ENCODE measurements around the gene ARMC9. TPM values are rescaled to one million over a fixed set of nuclear protein-coding genes. Genes with fewer than 3 reads are reported as not detected.
A peak's percentile ranks its signal among the peaks of the same experiment; 100 is the strongest.

Gene ARMC9
- total RNA-seq, 1 donor from 2014 or later, result 3.3 TPM

DNA sequence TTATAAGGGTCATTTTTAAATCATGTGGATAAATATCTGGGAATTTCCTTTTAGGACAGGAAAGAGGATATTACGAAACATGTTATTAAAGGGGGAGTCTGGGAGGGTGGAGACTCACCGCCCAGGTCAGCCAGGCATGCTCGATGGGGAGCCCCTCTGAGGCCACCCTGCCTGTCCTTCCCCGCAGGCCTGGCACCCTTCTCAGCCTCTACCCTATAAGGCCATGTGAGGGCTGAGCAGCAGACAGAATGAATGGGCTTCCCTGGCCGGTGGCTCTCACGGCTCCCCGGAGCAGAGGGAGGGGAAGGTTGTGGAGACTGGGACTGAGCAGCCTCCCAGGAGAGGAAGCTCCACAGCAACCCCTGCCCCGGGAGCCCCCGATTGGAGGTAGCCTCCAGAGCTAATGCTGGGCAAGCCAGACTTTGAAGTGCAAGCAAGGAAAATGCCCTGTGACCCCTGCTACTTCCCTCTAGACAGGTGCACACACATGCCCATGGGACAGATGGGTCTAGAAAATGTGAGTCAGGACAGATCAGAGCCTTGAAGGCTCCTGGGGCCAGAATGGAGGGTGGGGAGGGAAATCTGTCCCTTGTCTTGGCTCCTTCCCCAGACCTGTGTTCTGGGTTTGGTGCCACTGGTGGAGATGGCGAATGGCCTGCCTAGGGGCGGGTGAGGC lies 13.2 kb upstream of the ARMC9 start:
- TF ChIP-seq CTCF (IDR thresholded peaks at IDR 0.05), result no peak
- H3K36me3 ChIP-seq, result no peaks in the 10 kb centered on the region
- no peak for DNase-seq (ENCODE audit: low spot score in 2 of 2)
- peak overlapping the region; percentile 96 to 98 for H3K27ac ChIP-seq
- no peak overlapping the region for H3K4me3 ChIP-seq
- intact Hi-C loops (cut with DNase I), result loop anchor here (5.0 to 10.0 kb wide), 2 partner anchors 37 to 420 kb away; no protein-coding TSS in a partner anchor
- peaks cover 32 to 62% of the 10 kb centered on the region in 2 donors for H3K4me1 ChIP-seq
- no peaks in the 10 kb centered on the region for H3K9me3 ChIP-seq
- H3K27me3 ChIP-seq, result no peaks in the 10 kb centered on the region

GRCh38 chr2:231185886-231186285 lies 12.5 kb upstream of the ARMC9 start:
- peaks cover 32 to 64% of the 10 kb centered on the region in 2 donors for H3K4me1 ChIP-seq
- H3K36me3 ChIP-seq, result no peaks in the 10 kb centered on the region
- TF ChIP-seq CTCF (IDR thresholded peaks at IDR 0.05), result no peak
- peak overlapping the region; percentile 96 to 98 for H3K27ac ChIP-seq
- intact Hi-C loops (cut with DNase I), result loop anchor here (5.0 to 10.0 kb wide), 2 partner anchors 36 to 419 kb away; no protein-coding TSS in a partner anchor
- no peaks in the 10 kb centered on the region for H3K27me3 ChIP-seq
- no peaks in the 10 kb centered on the region for H3K9me3 ChIP-seq
- H3K4me3 ChIP-seq, result no peak overlapping the region
- DNase-seq (ENCODE audit: low spot score in 2 of 2), result no peak

GRCh38 chr2:231186325-231186724 lies 12.1 kb upstream of the ARMC9 start:
- H3K4me3 ChIP-seq, result no peak overlapping the region
- no peaks in the 10 kb centered on the region for H3K9me3 ChIP-seq
- no peak for TF ChIP-seq CTCF (IDR thresholded peaks at IDR 0.05)
- H3K27ac ChIP-seq, result peak overlapping the region; percentile 96 to 98
- H3K4me1 ChIP-seq, result peaks cover 32 to 67% of the 10 kb centered on the region in 2 donors
- DNase-seq (ENCODE audit: low spot score in 2 of 2), result no peak
- H3K36me3 ChIP-seq, result no peaks in the 10 kb centered on the region
- H3K27me3 ChIP-seq, result no peaks in the 10 kb centered on the region
- intact Hi-C loops (cut with DNase I), result loop anchor here (5.0 to 10.0 kb wide), 2 partner anchors 36 to 418 kb away; no protein-coding TSS in a partner anchor

DNA sequence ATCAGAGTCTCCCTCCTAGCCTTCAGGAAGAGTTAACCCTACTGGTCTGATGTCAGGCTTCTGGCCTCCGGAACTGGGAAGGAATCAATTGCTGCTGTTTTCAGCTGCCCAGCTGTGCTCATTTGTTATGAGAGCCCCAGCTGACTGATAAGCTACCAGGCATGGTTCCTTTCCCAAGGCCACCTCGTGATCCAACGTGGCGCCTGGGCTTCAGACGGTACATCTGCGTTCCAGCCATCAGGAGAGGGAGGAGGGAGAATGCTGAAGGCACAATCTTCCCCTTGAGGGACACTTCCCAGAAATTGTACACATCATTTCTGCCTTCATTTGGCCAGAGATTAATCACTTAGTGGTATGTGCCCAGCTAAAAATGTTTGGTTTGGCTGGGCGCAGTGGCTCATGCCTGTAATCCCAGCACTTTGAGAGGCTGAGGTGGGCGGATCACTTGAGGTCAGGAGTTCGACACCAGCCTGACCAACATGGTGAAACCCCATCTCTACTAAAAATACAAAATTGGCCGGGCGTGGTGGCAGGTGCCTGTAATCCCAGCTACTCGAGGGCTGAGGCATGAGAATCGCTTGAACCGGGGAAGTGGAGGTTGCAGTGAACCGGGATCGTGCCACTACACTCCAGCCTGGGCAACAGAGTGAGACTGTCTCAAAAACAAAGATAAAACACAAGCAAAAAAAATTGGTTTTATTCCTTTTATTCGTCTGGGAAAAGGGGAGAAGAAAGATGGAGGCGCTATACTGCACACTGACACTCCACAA lies 10.5 kb upstream of the ARMC9 start:
- Histone ChIP-seq H3K27ac (peak overlapping the region; percentile 96 to 98), H3K9me3 (no peaks in the 10 kb centered on the region), H3K4me1 (peaks cover 31 to 62% of the 10 kb centered on the region in 2 donors), H3K4me3 (no peak overlapping the region), H3K27me3 (no peaks in the 10 kb centered on the region), H3K36me3 (no peaks in the 10 kb centered on the region)
- TF ChIP-seq CTCF (IDR thresholded peaks at IDR 0.05), result no peak
- intact Hi-C loops (cut with DNase I), result loop anchor here (5.0 to 10.0 kb wide), 2 partner anchors 34 to 417 kb away; no protein-coding TSS in a partner anchor
- peak; percentile 60 to 93 for DNase-seq (ENCODE audit: low spot score in 2 of 2)

- H3K36me3 ChIP-seq, result no peaks in the 10 kb centered on the region
- no peak for TF ChIP-seq CTCF (IDR thresholded peaks at IDR 0.05)
- H3K4me1 ChIP-seq, result peaks cover 31 to 62% of the 10 kb centered on the region in 2 donors
- no peak overlapping the region for H3K4me3 ChIP-seq
- intact Hi-C loops (cut with DNase I), result loop anchor here (5.0 to 10.0 kb wide), 2 partner anchors 34 to 416 kb away; no protein-coding TSS in a partner anchor
- H3K9me3 ChIP-seq, result no peaks in the 10 kb centered on the region
- peak overlapping the region; percentile 96 to 98 for H3K27ac ChIP-seq
- no peaks in the 10 kb centered on the region for H3K27me3 ChIP-seq
- no peak for DNase-seq (ENCODE audit: low spot score in 2 of 2)
Observed at GRCh38 chr2:231188506-231189170, 9.8 kb upstream of the ARMC9 start.
